Measurements from ENCODE around the gene CRMP1.

The CRMP1 gene

DNA sequence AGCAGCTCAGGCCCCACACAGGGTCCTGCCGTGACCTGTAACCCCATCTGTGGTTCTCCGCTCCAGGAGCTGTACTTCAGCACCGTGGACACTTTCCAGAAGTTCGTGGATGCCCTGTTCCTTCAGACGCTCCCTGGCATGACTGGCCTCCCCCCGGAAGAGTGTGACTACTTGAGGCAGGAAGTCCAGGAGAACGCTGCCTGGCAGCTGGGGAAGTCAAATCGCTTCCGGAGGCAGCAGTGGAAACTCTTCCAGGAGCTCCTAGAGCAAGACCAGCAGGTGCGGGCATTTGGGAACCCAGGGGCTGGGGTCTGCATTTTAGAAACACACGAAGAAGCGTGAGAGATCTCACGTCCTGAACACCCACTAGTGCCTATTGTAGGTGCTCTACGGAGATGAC is 109.4 kb downstream of the CRMP1 start:
- Histone ChIP-seq H2AFZ (ENCODE audit: low read length, unreplicated experiment) (no peak overlapping the region), H3K36me3 (ENCODE audit: insufficient read depth, low read length) (peaks cover 28% of the 10 kb centered on the region), H3K79me2 (ENCODE audit: control insufficient read depth, insufficient read depth, low read length, unreplicated experiment) (no peaks in the 10 kb centered on the region), H3K27me3 (ENCODE audit: insufficient read depth, low read length) (no peaks in the 10 kb centered on the region), H3K4me3 (ENCODE audit: low read depth, low read length) (no peak overlapping the region), H3K27ac (ENCODE audit: low read depth, low read length) (no peak overlapping the region), H3K4me1 (ENCODE audit: control insufficient read depth, insufficient read depth, low read length, unreplicated experiment) (peaks cover 24% of the 10 kb centered on the region)

DNA sequence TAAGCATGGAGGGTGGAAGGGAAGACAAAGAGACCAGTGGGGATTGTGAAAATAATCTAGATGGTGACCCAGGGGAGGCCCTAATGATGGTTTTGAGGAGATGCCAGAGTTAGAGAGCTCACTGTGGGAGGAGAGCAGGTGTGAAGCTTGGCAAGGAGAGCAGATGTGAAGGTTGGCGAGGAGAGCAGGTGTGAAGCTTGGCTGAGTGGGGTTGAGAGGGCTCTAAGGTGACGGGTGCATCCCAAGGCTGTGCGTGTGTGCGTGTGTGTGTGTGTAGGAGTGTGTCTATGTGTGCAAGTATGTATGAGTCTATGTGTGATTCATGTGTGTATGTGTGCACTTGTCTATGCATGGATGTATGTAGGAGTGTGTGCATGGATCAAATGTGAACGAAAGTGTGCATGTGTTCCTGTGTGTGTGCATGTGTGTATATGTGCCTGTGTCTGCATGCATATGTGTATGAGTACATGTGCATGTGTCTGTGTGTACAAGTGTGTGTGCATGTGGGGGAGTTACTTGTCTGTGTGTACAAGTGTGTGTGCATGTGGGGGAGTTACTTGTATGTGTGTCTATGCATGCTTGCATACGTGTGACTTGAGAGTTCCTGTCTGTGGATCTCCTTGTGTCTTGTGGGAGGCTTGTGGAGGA is 109.9 kb downstream of the CRMP1 start:
- H3K4me1 ChIP-seq (ENCODE audit: control insufficient read depth, insufficient read depth, low read length, unreplicated experiment), result peaks cover 24% of the 10 kb centered on the region
- H3K36me3 ChIP-seq (ENCODE audit: insufficient read depth, low read length), result peaks cover 22% of the 10 kb centered on the region
- H3K4me3 ChIP-seq (ENCODE audit: low read depth, low read length), result no peak overlapping the region
- H2AFZ ChIP-seq (ENCODE audit: low read length, unreplicated experiment), result no peak overlapping the region
- H3K79me2 ChIP-seq (ENCODE audit: control insufficient read depth, insufficient read depth, low read length, unreplicated experiment), result no peaks in the 10 kb centered on the region
- no peak overlapping the region for H3K27ac ChIP-seq (ENCODE audit: low read depth, low read length)
- H3K27me3 ChIP-seq (ENCODE audit: insufficient read depth, low read length), result no peaks in the 10 kb centered on the region

DNA sequence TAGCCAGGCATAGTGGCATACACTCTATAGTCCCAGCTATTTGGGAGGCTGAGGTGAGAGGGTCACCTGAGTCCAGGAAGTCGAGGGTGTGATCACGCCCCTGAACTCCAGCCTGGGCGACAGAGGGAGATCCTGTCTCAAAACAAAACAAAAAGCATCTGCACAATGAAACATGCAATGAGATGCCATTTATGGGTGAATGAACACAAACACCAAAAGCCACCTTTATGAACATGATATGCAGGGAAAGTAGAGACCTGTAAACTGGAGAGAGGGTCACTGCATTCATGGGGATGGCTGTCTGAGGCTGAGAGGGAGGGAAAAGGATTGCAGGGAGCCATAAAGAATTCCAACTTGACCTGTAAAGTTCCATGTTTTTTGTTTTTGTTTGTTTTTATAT is 111.2 kb downstream of the CRMP1 start:
- peaks cover 20% of the 10 kb centered on the region for H3K36me3 ChIP-seq (ENCODE audit: insufficient read depth, low read length)
- no peaks in the 10 kb centered on the region for H3K27me3 ChIP-seq (ENCODE audit: insufficient read depth, low read length)
- no peaks in the 10 kb centered on the region for H3K79me2 ChIP-seq (ENCODE audit: control insufficient read depth, insufficient read depth, low read length, unreplicated experiment)
- peaks cover 20% of the 10 kb centered on the region for H3K4me1 ChIP-seq (ENCODE audit: control insufficient read depth, insufficient read depth, low read length, unreplicated experiment)
- no peak overlapping the region for H3K27ac ChIP-seq (ENCODE audit: low read depth, low read length)
- no peak overlapping the region for H3K4me3 ChIP-seq (ENCODE audit: low read depth, low read length)
- no peak overlapping the region for H2AFZ ChIP-seq (ENCODE audit: low read length, unreplicated experiment)

DNA sequence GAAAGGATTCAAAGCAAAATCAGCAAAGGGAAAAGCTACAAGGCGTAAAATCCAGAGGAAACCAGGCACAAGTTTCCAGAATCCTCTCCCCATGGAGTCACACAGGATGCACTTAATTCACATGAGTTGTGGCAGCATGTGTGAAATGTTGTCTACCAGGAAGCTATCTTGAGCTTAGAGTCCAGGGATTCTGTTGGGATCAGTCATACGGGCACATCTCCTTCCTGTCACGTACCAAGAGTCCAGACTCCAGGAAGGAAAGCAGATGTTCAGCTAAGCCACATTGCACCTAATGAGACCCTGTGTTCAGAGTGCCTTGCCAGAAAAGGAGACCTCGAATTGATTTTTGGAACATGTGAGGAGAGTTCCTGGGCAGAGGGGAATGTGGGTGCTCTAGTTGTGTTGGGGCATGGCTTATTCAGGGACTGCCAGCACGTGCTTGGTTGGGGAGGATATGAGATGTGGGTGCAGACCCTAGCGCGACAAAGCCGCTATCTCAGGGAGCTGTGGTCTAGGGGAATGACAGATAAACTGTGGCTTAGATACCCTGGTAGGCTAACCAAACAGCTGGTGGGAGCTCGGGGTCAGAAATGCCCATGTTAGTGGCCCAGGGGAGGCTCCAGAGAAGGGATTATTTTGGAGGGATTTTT is 111.9 kb downstream of the CRMP1 start:
- Histone ChIP-seq H3K27me3 (ENCODE audit: insufficient read depth, low read length) (no peaks in the 10 kb centered on the region), H2AFZ (ENCODE audit: low read length, unreplicated experiment) (no peak overlapping the region), H3K36me3 (ENCODE audit: insufficient read depth, low read length) (peaks cover 27% of the 10 kb centered on the region), H3K27ac (ENCODE audit: low read depth, low read length) (no peak overlapping the region), H3K79me2 (ENCODE audit: control insufficient read depth, insufficient read depth, low read length, unreplicated experiment) (no peaks in the 10 kb centered on the region), H3K4me1 (ENCODE audit: control insufficient read depth, insufficient read depth, low read length, unreplicated experiment) (peaks cover 12% of the 10 kb centered on the region), H3K4me3 (ENCODE audit: low read depth, low read length) (no peak overlapping the region)

DNA sequence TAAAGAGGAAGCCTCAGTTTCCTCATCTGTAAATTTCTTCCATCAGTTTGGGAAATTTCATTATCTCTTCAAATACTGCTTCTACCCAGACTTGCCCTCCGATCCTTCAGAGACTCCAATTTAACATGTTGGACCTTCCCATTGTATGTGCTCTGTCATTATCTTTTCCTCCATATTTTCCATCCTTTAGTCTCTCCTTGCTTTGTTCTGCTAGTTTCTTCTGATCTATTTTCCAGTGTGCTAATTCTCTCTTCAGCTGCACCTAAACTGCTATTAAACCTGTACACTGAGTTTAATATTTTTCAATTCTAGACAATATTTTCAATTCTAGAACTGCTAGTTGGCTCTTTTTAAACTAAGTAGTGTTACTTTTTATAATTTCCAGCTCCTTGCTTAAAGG is 116.4 kb downstream of the CRMP1 start:
- Histone ChIP-seq H3K79me2 (ENCODE audit: control insufficient read depth, insufficient read depth, low read length, unreplicated experiment) (no peaks in the 10 kb centered on the region), H3K36me3 (ENCODE audit: insufficient read depth, low read length) (peaks cover 48% of the 10 kb centered on the region), H3K27me3 (ENCODE audit: insufficient read depth, low read length) (no peaks in the 10 kb centered on the region), H3K27ac (ENCODE audit: low read depth, low read length) (no peak overlapping the region), H3K4me1 (ENCODE audit: control insufficient read depth, insufficient read depth, low read length, unreplicated experiment) (no peaks in the 10 kb centered on the region), H3K4me3 (ENCODE audit: low read depth, low read length) (no peak overlapping the region), H2AFZ (ENCODE audit: low read length, unreplicated experiment) (no peak overlapping the region)

DNA sequence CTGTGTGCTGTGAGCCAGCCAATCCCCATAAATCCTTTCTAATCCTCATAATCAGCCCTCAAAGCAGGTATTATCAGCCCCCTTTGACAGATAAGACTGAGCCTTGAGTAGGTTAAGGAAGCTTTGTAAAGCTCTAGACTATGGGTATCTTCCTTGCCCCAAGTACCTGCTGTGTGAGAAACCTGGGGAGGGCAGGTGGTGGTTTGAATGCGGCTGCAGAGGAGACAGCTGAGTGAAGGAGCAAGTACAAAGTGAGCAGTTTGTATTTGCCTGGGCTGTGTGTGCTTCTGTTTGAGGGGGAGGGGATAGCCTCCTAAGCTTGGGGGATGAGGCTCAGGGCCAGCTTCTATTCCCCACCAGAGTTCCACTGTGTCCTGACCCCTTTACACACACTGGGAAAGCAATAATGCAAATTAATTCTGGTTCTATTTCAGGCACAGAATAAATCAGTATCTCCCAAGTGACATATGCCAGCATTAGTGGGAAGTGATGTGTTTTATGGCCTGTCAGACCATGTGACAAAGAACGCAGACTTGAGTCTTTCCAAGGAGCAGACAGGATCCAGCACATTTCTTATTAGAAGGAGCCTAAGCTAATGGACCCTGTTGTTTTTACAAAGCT is 118.4 kb downstream of the CRMP1 start:
- H3K36me3 ChIP-seq (ENCODE audit: insufficient read depth, low read length), result peaks cover 58% of the 10 kb centered on the region
- no peaks in the 10 kb centered on the region for H3K79me2 ChIP-seq (ENCODE audit: control insufficient read depth, insufficient read depth, low read length, unreplicated experiment)
- no peak overlapping the region for H3K27ac ChIP-seq (ENCODE audit: low read depth, low read length)
- no peak overlapping the region for H2AFZ ChIP-seq (ENCODE audit: low read length, unreplicated experiment)
- H3K27me3 ChIP-seq (ENCODE audit: insufficient read depth, low read length), result no peaks in the 10 kb centered on the region
- H3K4me3 ChIP-seq (ENCODE audit: low read depth, low read length), result no peak overlapping the region
- no peaks in the 10 kb centered on the region for H3K4me1 ChIP-seq (ENCODE audit: control insufficient read depth, insufficient read depth, low read length, unreplicated experiment)

DNA sequence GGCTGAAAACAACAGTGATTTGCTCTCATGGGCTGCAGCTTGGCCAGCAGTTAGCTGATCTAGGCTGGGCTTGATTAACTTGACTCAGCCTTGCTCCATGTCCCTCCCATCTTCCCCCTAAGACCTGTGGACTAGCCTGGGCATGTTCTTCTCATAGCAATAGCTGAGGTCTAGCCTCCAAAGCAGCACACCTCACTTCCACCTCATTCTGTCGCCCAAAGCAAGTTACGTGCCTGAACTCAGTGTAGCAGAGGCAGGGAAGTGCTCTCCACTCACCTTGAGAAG is 119.7 kb downstream of the CRMP1 start:
- Histone ChIP-seq H2AFZ (ENCODE audit: low read length, unreplicated experiment) (no peak overlapping the region), H3K36me3 (ENCODE audit: insufficient read depth, low read length) (peaks cover 69% of the 10 kb centered on the region), H3K4me1 (ENCODE audit: control insufficient read depth, insufficient read depth, low read length, unreplicated experiment) (no peaks in the 10 kb centered on the region), H3K27me3 (ENCODE audit: insufficient read depth, low read length) (no peaks in the 10 kb centered on the region), H3K4me3 (ENCODE audit: low read depth, low read length) (no peak overlapping the region), H3K79me2 (ENCODE audit: control insufficient read depth, insufficient read depth, low read length, unreplicated experiment) (no peaks in the 10 kb centered on the region), H3K27ac (ENCODE audit: low read depth, low read length) (no peak overlapping the region)

DNA sequence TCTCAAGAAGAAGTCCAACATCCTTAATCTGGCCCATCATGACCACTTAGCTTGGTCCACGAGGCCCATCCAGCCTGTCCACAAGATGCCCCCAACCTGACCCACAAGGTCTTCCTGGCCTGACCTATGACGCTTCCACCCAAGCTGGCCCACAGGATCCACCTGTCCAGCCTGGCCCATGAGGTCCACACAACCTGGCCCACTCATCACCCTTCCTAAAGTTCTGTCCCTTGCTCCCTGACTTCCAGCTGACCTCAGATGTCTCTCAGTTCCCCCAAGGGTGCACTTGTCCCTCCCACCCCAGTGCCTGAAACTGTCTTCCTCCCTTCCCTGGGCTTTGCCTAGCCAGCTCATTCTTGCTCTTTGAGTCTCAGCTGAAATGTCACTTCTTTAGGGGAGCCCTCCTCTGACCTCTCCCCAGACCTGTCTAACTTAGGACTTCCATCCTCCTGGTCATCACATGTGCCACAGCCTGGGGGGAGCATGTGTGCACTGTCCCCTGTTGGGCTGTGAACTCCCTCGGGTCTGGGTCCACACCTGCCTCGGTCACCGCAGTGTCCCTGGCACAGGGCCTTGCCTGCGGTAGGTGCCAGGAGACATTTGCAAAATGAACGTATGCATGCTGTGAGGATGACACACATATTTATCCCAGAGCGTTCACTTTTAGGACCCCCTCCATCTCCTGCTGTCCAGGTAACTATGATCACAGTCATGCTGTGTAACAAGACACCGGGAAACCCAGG is 120.2 kb downstream of the CRMP1 start:
- Histone ChIP-seq H3K79me2 (ENCODE audit: control insufficient read depth, insufficient read depth, low read length, unreplicated experiment) (no peaks in the 10 kb centered on the region), H3K27me3 (ENCODE audit: insufficient read depth, low read length) (no peaks in the 10 kb centered on the region), H3K4me3 (ENCODE audit: low read depth, low read length) (no peak overlapping the region), H3K27ac (ENCODE audit: low read depth, low read length) (no peak overlapping the region), H2AFZ (ENCODE audit: low read length, unreplicated experiment) (no peak overlapping the region), H3K4me1 (ENCODE audit: control insufficient read depth, insufficient read depth, low read length, unreplicated experiment) (no peaks in the 10 kb centered on the region), H3K36me3 (ENCODE audit: insufficient read depth, low read length) (peaks cover 74% of the 10 kb centered on the region)
